NT2/D1 (cell line): Measurements from ENCODE around the gene ZBTB12.
"Not testable (repeated sequence)": the region's sequence is repeated elsewhere in the genome, so short reads cannot be mapped to it uniquely, and the experiment has no call there.

Experiments
- DNase-seq: peaks from one replicate; pipeline ENCODE4 v3.0.0-alpha.2; 2011; ENCODE audit warnings: low read depth, low spot score
- H3K27me3 ChIP-seq: 2 replicates; pipeline ENCODE4 v1.6.0; 2011; ENCODE audit warnings: mild to moderate bottlenecking; ENCODE audit not compliant: insufficient read length, insufficient read depth
- H3K36me3 ChIP-seq: 2 replicates; pipeline ENCODE4 v1.6.1; 2011; ENCODE audit warnings: mild to moderate bottlenecking, low read length, mixed read lengths; ENCODE audit not compliant: insufficient read depth, insufficient read length
- H3K4me1 ChIP-seq: 2 replicates; pipeline ENCODE4 v1.5.1; 2011; ENCODE audit not compliant: insufficient read depth, insufficient read length
- H3K4me3 ChIP-seq: 2 replicates; pipeline ENCODE4 v1.5.1; 2011; ENCODE audit warnings: low read depth; ENCODE audit not compliant: insufficient read length
- H3K9ac ChIP-seq: 2 replicates; pipeline ENCODE4 v1.6.0; 2011; ENCODE audit warnings: low read depth; ENCODE audit not compliant: insufficient read length
- H3K9me3 ChIP-seq: 2 replicates; pipeline ENCODE4 v1.5.1; 2011; ENCODE audit warnings: mild to moderate bottlenecking, low read length; ENCODE audit not compliant: insufficient read depth
- SUZ12 ChIP-seq: IDR thresholded peaks from 2 replicates; pipeline ENCODE4 v1.6.1; 2011; ENCODE audit not compliant: insufficient read length, insufficient read depth; ENCODE audit errors: extremely low read depth
- YY1 ChIP-seq: IDR thresholded peaks from 2 replicates; pipeline ENCODE4 v1.6.1; 2011; ENCODE audit not compliant: insufficient read length, insufficient read depth
- ZNF274 ChIP-seq: IDR thresholded peaks from 2 replicates; pipeline ENCODE4 v1.6.1; 2011; ENCODE audit warnings: mild to moderate bottlenecking, low read depth, low read length

The ZBTB12 gene

DNA sequence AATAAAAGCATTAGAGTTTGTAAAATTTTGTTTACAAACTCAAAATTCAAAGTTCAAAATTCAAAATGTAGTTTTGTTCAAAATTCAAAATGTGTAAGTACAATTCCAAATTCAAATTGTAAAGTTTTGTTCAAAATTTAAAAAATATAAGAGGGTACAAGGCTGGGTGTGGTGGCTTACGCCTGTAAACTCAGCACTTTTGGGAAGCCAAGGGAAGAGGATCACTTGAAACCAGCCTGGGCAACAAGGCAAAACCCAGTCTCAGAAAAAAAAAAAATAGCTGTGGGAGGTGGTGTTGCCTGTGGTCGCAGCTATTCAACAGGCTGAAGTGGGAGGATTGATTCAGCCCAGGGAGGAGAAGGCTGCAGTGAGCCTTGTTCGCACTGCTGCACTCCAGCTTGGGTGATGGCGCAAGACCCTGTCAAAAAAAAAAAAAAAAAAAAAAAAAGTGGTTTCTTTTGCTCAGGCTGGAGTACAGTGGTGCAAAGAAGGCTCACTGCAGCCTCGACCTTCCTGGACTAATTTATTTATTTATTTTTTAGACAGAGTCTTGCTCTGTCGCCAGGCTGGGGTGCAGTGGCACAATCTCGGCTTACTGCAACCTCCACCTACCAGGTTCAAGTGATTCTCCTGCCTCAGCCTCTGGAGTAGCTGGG, 5.4 kb upstream of the ZBTB12 start:
- no peak for DNase-seq
- H3K4me1 ChIP-seq = peaks cover 3% of the 10 kb centered on the region

GRCh38 chr6:31906727-31907126, 4.8 kb upstream of the ZBTB12 start:
- not testable (repeated sequence) for DNase-seq, H3K4me3 ChIP-seq

More for the DNA sequence above, 5.4 kb upstream of the ZBTB12 start:
- H3K27me3 ChIP-seq = no peaks in the 10 kb centered on the region
- TF ChIP-seq ZNF274 = no peak
- TF ChIP-seq SUZ12 = no peak
- no peak for TF ChIP-seq YY1
- no peak overlapping the region for H3K9ac ChIP-seq
- H3K4me3 ChIP-seq = no peak overlapping the region
- no peaks in the 10 kb centered on the region for H3K9me3 ChIP-seq
- H3K36me3 ChIP-seq = no peaks in the 10 kb centered on the region

DNA sequence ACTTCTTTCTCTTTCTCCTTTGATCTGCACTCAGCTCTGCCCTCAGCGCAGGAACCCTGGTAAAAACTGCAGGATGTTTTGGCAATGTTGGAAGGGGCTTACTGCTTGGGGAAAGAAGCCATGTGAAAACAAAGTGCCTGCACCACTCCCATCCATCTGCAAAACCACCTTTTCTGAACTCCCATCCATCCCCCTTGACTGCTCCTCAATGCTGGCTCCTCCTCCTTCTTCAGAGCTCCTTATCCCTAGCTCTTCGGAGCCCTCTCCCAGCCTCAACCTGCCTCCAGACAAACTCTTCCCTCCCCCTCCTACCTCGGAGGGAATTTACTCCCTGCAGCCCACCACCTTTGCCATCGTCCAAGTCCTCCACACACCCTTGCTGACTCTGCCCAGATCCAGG, 4.2 kb upstream of the ZBTB12 start:
- TF ChIP-seq SUZ12 (no peak), ZNF274 (no peak), YY1 (no peak)
- H3K4me1 ChIP-seq = peaks cover 4% of the 10 kb centered on the region

More at GRCh38 chr6:31906727-31907126, 4.8 kb upstream of the ZBTB12 start:
- peak overlapping the region; percentile 63 for H3K9ac ChIP-seq
- H3K27me3 ChIP-seq, H3K4me1 ChIP-seq, H3K9me3 ChIP-seq, H3K36me3 ChIP-seq: not testable (repeated sequence)

DNA sequence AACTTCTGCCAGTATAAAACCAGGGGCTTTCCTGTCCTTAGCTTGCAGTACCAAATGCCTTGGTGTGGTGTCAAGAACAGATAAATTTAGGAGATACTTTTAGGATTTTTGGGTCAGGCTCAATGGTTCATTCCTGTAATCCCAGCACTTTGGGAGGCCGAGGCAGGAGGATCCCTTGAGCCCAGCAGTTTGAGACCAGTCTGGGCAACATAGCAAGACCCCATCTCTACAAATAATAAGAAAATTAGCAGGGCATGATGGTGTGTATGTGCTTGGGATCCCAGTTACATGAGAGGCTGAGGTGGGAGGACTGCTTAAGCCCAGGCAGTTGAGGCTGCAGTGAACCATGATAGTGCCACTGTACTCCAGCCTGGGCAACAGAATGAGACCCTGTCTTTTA, 3.2 kb upstream of the ZBTB12 start:
- no peaks in the 10 kb centered on the region for H3K9me3 ChIP-seq
- H3K4me3 ChIP-seq = no peak overlapping the region
- TF ChIP-seq SUZ12 (no peak), ZNF274 (no peak), YY1 (no peak)
- no peak overlapping the region for H3K9ac ChIP-seq
- H3K4me1 ChIP-seq = peaks cover 9% of the 10 kb centered on the region
- H3K36me3 ChIP-seq = peaks cover 4% of the 10 kb centered on the region
- H3K27me3 ChIP-seq = no peaks in the 10 kb centered on the region
- no peak for DNase-seq

More for the DNA sequence above, 4.2 kb upstream of the ZBTB12 start:
- peaks cover under 1% of the 10 kb centered on the region for H3K36me3 ChIP-seq
- H3K9me3 ChIP-seq = no peaks in the 10 kb centered on the region
- no peak for DNase-seq
- no peak overlapping the region for H3K4me3 ChIP-seq
- H3K27me3 ChIP-seq = no peaks in the 10 kb centered on the region
- peak overlapping the region; percentile 63 for H3K9ac ChIP-seq

GRCh38 chr6:31903957-31904356, 2.1 kb upstream of the ZBTB12 start:
- no peak for DNase-seq
- TF ChIP-seq YY1 (no peak), ZNF274 (no peak), SUZ12 (no peak)
- H3K36me3 ChIP-seq = peaks cover 7% of the 10 kb centered on the region
- peaks cover 9% of the 10 kb centered on the region for H3K4me1 ChIP-seq
- no peak overlapping the region for H3K4me3 ChIP-seq
- H3K27me3 ChIP-seq = no peaks in the 10 kb centered on the region
- H3K9me3 ChIP-seq = no peaks in the 10 kb centered on the region
- H3K9ac ChIP-seq = no peak overlapping the region

DNA sequence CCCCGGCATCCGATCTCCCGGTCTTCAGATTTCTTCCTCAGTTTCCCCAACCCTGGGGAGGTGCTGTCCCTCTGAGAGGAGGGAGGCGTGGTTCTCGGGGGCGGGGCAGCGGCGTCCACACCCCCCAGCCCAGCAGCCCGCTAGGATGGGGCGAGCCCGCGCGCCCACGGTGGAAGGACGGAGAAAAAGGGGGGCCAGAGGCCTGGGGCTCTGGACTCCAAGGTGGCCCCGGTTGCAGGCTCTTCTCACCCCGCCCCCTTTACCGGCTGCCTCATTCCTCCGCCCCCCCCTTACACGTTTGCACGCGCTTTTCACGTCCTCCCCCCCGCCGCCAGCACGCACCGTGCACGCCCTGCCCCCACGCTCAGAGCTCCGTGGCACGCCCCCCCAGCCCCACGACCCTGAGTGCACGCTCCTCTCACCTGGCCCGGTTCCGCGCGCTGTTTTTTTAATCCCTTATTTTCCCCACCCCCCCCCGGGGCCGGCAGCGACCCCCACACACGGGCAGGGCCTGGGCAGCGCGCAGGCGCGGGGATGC, 402 bp downstream of the ZBTB12 start:
- DNase-seq = no peak
- H3K4me3 ChIP-seq = peak overlapping the region; percentile 40
- TF ChIP-seq SUZ12 = no peak
- no peak for TF ChIP-seq ZNF274
- no peak for TF ChIP-seq YY1
- H3K9ac ChIP-seq = peak overlapping the region; percentile 67
- H3K4me1 ChIP-seq = peaks cover 8% of the 10 kb centered on the region
- H3K27me3 ChIP-seq = no peaks in the 10 kb centered on the region
- H3K36me3 ChIP-seq = peaks cover 11% of the 10 kb centered on the region
- H3K9me3 ChIP-seq = no peaks in the 10 kb centered on the region

DNA sequence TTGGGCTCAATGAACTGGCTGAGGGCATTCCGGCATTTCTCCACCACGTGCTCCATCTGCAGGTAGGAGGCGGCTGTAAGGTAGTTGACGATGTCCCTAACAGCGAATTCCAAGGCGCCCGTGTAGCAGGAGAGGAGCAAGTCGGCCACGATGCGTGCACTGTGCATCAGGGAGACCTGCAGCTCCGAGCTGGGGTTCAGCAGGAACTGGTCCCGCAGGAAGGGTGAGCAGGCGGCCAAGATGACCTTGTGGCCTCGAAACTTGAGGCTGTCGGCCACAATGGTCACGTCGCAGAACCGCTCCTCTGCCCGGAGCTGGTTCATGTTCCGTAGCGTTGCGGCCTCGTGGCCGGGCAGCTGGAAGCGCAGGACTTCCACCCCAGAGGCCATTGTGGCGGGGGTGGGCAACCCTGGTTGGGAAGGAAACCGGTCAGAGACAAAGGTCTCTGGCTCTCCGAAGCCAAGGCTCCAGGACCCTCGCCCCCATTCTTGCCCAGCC, 920 bp downstream of the ZBTB12 start:
- Histone ChIP-seq H3K9ac (peak overlapping the region; percentile 67), H3K4me3 (peak overlapping the region; percentile 40), H3K9me3 (no peaks in the 10 kb centered on the region), H3K36me3 (peaks cover 15% of the 10 kb centered on the region), H3K4me1 (peaks cover 6% of the 10 kb centered on the region), H3K27me3 (no peaks in the 10 kb centered on the region)
- DNase-seq = no peak
- TF ChIP-seq SUZ12 (no peak), ZNF274 (no peak), YY1 (no peak)
